GM23338 (cell line): ENCODE results near the gene PALLD.
A peak's percentile ranks its signal among the peaks of the same experiment; 100 is the strongest.

ENCODE experiments used
- CREB1 ChIP-seq: fragments of 250-450 bp; sonication (Bioruptor Pico); IDR thresholded peaks from 2 replicates; pipeline ENCODE4 v1.5.0; 2020; ENCODE audit warnings: low read depth, mild to moderate bottlenecking, moderate library complexity
- CTCF ChIP-seq, 2 experiments: fragments of 200-600 bp in 1 of 2; sonication (generic) in 1 of 2; conservative IDR thresholded peaks; 2 replicates each; pipeline versions ENCODE4 v1.5.1 to v1.6.1; 2016 to 2017; ENCODE audit warnings: antibody characterized with exemption in 2 of 2, low read depth in 2 of 2, mild to moderate bottlenecking in 2 of 2, moderate library complexity in 1 of 2
- ETS1 ChIP-seq: IDR thresholded peaks from 2 replicates; pipeline ENCODE4 v1.6.1; 2016; ENCODE audit warnings: antibody characterized with exemption
- EZH2 ChIP-seq: fragments of 200-600 bp; sonication (generic); IDR thresholded peaks from one replicate; pipeline ENCODE4 v1.8.0; 2017; ENCODE audit warnings: antibody characterized with exemption, mild to moderate bottlenecking, low read depth; ENCODE audit not compliant: unreplicated experiment
- EZH2phosphoT487 ChIP-seq: fragments of 200-600 bp; sonication (generic); IDR thresholded peaks from one replicate; pipeline ENCODE4 v1.8.1; 2018; ENCODE audit warnings: antibody characterized with exemption; ENCODE audit not compliant: unreplicated experiment
- JUNB ChIP-seq: IDR thresholded peaks from one replicate; pipeline ENCODE4 v1.6.1; 2016; ENCODE audit warnings: antibody characterized with exemption; ENCODE audit not compliant: unreplicated experiment
- NANOG ChIP-seq: IDR thresholded peaks from 2 replicates; pipeline ENCODE4 v1.6.1; 2016; ENCODE audit warnings: antibody characterized with exemption, borderline replicate concordance
- POLR2AphosphoS5 ChIP-seq: IDR thresholded peaks from 2 replicates; pipeline ENCODE4 v1.6.1; 2016; ENCODE audit warnings: antibody characterized with exemption, low read depth
- STAT1 ChIP-seq: IDR thresholded peaks from one replicate; pipeline ENCODE4 v1.6.1; 2016; ENCODE audit warnings: antibody characterized with exemption; ENCODE audit not compliant: unreplicated experiment
- ZNF331 ChIP-seq: fragments of 250-450 bp; sonication (Bioruptor Pico); IDR thresholded peaks from 2 replicates; pipeline ENCODE4 v1.5.0; 2020; ENCODE audit warnings: low read depth, mild to moderate bottlenecking, moderate library complexity
- TF ChIP-seq, protein P1 (sequence below): IDR thresholded peaks from one replicate; pipeline ENCODE4 v1.6.1; 2018; ENCODE audit warnings: antibody characterized with exemption; ENCODE audit not compliant: unreplicated experiment
- TF ChIP-seq, protein P2 (sequence below): fragments of 250-450 bp; sonication (Bioruptor Pico); IDR thresholded peaks from 2 replicates; pipeline ENCODE4 v1.5.0; 2020; ENCODE audit warnings: mild to moderate bottlenecking, moderate library complexity

- TF ChIP-seq CTCF (conservative IDR thresholded peaks at IDR 0.05; ENCODE audit: low read depth in 2 of 2) (no peak), EZH2phosphoT487 (no peak), JUNB (no peak), CREB1 (CRISPR knock-in tag) (no peak; the same call in 1 of the 2 replicates), ETS1 (no peak), POLR2AphosphoS5 (peak; percentile 49; the same call in 1 of the 2 replicates), EZH2 (no peak), NANOG (no peak), STAT1 (no peak), ZNF331 (CRISPR knock-in tag) (no peak)
- TF ChIP-seq, protein P1, sequence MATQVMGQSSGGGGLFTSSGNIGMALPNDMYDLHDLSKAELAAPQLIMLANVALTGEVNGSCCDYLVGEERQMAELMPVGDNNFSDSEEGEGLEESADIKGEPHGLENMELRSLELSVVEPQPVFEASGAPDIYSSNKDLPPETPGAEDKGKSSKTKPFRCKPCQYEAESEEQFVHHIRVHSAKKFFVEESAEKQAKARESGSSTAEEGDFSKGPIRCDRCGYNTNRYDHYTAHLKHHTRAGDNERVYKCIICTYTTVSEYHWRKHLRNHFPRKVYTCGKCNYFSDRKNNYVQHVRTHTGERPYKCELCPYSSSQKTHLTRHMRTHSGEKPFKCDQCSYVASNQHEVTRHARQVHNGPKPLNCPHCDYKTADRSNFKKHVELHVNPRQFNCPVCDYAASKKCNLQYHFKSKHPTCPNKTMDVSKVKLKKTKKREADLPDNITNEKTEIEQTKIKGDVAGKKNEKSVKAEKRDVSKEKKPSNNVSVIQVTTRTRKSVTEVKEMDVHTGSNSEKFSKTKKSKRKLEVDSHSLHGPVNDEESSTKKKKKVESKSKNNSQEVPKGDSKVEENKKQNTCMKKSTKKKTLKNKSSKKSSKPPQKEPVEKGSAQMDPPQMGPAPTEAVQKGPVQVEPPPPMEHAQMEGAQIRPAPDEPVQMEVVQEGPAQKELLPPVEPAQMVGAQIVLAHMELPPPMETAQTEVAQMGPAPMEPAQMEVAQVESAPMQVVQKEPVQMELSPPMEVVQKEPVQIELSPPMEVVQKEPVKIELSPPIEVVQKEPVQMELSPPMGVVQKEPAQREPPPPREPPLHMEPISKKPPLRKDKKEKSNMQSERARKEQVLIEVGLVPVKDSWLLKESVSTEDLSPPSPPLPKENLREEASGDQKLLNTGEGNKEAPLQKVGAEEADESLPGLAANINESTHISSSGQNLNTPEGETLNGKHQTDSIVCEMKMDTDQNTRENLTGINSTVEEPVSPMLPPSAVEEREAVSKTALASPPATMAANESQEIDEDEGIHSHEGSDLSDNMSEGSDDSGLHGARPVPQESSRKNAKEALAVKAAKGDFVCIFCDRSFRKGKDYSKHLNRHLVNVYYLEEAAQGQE = no peak
- TF ChIP-seq, protein P2, sequence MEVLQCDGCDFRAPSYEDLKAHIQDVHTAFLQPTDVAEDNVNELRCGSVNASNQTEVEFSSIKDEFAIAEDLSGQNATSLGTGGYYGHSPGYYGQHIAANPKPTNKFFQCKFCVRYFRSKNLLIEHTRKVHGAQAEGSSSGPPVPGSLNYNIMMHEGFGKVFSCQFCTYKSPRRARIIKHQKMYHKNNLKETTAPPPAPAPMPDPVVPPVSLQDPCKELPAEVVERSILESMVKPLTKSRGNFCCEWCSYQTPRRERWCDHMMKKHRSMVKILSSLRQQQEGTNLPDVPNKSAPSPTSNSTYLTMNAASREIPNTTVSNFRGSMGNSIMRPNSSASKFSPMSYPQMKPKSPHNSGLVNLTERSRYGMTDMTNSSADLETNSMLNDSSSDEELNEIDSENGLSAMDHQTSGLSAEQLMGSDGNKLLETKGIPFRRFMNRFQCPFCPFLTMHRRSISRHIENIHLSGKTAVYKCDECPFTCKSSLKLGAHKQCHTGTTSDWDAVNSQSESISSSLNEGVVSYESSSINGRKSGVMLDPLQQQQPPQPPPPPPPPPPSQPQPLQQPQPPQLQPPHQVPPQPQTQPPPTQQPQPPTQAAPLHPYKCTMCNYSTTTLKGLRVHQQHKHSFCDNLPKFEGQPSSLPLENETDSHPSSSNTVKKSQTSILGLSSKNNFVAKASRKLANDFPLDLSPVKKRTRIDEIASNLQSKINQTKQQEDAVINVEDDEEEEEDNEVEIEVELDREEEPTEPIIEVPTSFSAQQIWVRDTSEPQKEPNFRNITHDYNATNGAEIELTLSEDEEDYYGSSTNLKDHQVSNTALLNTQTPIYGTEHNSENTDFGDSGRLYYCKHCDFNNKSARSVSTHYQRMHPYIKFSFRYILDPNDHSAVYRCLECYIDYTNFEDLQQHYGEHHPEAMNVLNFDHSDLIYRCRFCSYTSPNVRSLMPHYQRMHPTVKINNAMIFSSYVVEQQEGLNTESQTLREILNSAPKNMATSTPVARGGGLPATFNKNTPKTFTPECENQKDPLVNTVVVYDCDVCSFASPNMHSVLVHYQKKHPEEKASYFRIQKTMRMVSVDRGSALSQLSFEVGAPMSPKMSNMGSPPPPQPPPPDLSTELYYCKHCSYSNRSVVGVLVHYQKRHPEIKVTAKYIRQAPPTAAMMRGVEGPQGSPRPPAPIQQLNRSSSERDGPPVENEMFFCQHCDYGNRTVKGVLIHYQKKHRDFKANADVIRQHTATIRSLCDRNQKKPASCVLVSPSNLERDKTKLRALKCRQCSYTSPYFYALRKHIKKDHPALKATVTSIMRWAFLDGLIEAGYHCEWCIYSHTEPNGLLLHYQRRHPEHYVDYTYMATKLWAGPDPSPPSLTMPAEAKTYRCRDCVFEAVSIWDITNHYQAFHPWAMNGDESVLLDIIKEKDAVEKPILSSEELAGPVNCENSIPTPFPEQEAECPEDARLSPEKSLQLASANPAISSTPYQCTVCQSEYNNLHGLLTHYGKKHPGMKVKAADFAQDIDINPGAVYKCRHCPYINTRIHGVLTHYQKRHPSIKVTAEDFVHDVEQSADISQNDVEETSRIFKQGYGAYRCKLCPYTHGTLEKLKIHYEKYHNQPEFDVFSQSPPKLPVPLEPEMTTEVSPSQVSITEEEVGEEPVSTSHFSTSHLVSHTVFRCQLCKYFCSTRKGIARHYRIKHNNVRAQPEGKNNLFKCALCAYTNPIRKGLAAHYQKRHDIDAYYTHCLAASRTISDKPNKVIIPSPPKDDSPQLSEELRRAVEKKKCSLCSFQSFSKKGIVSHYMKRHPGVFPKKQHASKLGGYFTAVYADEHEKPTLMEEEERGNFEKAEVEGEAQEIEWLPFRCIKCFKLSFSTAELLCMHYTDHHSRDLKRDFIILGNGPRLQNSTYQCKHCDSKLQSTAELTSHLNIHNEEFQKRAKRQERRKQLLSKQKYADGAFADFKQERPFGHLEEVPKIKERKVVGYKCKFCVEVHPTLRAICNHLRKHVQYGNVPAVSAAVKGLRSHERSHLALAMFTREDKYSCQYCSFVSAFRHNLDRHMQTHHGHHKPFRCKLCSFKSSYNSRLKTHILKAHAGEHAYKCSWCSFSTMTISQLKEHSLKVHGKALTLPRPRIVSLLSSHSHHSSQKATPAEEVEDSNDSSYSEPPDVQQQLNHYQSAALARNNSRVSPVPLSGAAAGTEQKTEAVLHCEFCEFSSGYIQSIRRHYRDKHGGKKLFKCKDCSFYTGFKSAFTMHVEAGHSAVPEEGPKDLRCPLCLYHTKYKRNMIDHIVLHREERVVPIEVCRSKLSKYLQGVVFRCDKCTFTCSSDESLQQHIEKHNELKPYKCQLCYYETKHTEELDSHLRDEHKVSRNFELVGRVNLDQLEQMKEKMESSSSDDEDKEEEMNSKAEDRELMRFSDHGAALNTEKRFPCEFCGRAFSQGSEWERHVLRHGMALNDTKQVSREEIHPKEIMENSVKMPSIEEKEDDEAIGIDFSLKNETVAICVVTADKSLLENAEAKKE (CRISPR knock-in tag) = no peak
These were observed 335.3 kb downstream of the PALLD start for GRCh38 chr4:168831919-168832762.
